NCI-H1048 (cell line): Measurements from ENCODE around the gene LGMN.
"Not testable (repeated sequence)": the region's sequence is repeated elsewhere in the genome, so short reads cannot be mapped to it uniquely, and the experiment has no call there.

Source experiments
- DNase-seq: peaks from one replicate; lab custom pipeline; 2025; lab: John Stamatoyannopoulos, UW

Gene LGMN

GRCh38 chr14:92726135-92726932 lies 22.1 kb downstream of the LGMN start:
- no peak for DNase-seq

DNA sequence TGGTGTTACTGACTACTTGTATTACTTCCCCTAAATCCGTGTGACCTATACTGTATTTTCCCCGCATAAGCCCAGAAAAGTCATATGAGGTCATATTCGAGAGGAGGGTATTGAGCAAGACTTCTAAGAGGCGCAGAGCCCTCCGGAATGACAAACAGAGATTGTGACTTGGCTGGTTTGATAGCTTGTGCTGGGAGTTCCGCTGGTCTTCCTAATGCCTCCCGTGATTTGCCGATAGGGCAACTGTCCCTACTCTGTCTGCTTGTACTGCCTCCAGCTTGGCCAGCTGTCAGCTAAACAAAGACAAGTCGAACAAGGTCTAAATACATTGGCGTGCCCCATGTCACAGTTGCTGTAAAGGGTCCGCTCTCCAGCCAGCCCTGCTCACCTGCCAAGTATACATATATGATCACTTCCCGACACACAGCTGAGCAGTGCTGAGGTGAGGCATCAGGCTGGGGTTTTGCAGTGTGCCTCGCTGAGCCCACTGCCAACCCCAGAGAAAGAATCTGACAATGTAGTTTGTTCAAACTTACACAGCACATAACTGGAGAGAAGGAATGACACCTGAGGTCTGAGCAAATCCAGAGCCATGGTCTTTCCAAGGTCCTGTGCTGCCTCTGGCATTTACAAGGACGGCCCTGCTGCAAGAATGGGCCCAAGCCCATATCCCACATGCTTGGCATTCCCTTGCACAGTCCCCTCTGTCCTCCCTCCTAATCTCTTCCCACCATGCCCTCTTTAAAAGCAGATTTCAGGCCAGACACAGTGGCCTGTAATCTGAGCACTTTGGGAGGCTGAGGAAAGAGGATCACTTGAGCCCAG lies 23.7 kb downstream of the LGMN start:
- no peak for DNase-seq

DNA sequence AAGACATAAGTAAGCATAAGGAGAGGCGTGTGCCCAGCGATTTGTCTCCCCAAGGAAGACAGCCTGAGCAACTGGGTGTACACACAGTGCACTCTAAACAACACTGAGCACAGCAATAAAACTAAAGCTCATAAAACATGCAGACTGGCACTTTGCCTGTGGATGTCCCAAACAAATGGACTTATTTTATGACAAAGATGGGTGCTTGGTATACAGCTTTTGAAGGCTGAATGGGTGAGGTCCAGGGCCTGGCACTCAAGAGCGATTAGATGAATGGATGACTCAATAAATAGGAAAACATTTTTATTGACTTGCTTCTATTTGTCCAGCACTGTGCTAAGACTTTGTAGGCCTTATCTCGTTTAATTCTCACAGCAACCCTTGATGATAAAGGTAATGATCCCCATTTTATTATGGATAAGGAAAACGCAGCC lies 28.5 kb downstream of the LGMN start:
- DNase-seq = no peak

GRCh38 chr14:92719421-92719820 lies 29.0 kb downstream of the LGMN start:
- no peak for DNase-seq

DNA sequence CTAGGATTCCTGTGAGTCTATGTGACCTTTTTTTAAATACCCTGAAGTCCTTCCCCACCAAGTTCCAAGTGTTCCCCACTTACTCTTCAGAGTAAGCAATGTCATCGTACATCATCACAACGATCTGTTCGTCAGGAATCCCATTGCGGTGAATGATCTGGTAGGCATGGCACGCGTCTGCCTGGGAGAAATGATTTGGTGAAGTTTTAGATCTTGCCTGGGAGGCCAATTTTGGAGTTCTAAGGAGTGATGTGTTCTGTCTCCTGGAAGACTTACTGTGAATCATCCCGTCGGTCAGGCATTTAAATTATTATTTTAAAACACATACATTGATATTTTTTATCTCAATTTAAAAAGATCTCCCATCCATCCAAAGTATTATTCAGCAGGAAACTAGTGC lies 29.8 kb downstream of the LGMN start:
- DNase-seq = no peak

DNA sequence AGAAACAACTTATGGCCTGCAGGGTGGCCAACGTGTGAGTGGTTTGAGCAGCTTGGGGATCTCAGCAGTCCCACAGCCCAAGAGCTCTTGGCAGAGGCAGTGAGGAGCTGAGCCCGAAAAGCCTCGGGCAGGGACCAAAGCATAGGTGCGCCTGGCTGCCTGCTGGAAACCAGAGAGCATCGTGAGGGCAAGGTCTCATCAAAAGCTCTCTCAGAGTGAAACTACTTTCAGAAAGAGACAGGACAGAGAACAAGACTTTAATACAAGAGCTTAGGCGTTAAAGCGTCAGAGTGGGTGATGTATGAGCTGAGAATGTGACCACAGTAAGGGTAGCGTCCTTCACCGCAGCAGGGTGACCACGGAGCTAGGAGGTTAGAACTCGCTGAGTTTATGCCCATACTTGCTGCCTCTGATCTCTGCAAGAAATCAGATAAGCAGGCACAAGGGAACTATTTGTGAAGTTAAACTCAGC lies 30.8 kb downstream of the LGMN start:
- DNase-seq = no peak

DNA sequence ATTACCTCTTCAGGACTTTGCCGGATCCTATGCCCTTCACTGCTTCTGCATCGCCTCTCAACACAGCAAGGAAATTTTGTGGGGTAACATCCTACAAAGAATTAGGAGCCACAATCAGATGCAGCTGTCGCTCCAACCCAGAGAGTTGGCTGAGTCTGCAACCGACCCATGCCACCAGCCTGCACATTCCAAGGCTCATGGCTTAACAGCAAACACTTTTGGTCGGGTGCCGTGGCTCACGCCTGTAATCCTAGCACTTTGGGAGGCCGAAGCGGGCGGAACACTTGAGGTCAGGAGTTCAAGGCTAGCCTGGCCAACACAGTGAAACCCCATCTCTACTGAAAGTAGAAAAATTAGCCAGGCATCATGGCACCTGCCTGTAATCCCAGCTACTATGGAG lies 32.3 kb downstream of the LGMN start:
- no peak for DNase-seq

DNA sequence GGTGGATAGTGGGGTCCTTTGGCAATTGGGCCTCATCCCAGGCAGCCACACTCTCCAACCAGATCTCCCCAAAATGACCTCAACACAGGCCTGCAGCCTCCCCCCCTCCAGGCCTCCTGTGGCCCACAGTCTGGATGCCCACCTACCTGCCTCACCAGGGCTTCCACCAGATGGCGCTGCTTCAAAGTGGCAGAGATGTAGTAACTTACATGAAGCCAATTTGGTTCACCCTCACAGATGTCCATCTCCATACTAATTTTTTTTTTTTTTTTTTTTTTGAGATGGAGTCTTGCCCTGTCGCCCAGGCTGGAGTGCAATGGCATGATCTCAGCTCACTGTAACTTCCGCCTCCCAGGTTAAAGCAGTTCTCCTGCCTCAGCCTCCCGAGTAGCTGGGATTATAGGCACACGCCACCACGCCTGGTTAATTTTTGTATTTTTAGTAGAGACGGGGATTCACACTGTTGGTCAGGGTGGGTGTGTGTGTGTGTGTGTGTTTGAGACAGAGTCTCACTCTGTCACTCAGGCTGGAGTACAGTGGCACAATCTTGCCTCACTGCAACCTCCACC lies 33.6 kb downstream of the LGMN start:
- not testable (repeated sequence) for DNase-seq

DNA sequence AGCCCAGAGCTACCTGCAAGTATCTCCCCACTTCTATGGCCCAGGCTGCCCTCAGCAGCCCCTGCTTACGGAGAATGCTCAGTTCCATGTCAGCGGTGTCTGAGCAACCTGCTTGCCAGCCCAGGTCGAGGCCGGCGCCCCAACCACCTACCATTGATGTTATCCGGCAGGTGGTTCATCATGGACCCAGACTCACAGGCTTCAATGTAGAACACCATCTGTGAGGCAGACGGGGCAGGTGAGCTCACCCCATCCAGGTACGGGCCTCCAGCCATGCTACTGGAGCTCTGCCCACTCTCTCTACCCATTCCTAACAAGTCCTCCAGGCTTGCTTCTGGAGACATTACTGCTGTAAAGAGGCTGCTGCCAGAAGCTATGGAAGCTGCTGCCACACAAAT lies 35.8 kb downstream of the LGMN start:
- no peak for DNase-seq

DNA sequence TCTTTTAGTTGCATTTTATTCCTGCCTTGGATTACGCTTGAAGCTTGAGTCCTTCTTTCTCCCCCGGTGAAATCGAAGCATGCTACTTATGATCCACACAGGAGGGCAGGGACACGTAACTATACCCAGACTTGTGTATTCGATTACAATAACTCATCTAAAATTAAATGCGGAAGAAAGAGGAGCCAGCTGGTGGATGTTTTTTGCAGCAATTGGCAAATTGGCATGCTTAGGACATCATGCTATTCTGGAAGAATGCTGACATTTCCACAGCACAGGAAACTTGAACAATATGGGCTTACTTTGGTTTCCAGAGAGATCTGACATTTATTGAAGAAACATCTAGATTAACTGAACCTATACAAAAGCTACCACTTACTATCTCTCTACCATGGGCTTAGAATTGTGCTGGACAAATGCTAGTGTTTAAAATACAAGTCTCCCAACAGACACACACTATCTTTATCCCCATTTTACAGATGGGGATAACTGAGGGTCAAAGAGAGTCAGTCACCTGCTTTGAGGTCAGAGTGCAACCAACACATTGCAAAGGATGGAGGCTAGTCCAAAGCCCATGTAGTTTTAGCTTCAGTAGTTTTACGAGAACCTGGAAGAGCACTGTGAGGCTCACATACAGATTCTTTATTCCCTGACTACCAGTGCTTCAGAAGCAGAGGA lies 36.3 kb downstream of the LGMN start:
- DNase-seq = no peak

DNA sequence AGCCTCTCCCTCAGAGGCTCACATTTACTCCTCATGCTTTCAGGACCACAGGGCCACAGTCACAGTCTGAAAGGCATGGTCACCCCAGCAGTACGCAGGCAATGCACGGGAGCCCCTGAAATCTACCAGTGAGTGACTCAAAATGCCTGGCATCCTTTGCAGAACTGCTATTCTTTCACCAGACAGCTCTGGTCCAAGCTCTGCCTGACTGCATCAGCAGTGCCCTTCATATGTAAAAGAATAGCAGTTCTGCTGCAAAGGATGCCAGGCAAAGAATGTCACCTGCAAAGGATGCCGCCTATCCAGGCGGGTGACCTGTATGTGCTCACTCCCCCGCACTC lies 38.5 kb downstream of the LGMN start:
- no peak for DNase-seq

GRCh38 chr14:92709340-92710000 lies 39.0 kb downstream of the LGMN start:
- no peak for DNase-seq

GRCh38 chr14:92706386-92706785 lies 42.0 kb downstream of the LGMN start:
- DNase-seq = no peak

- DNase-seq = no peak
Measured at GRCh38 chr14:92704821-92705220, 43.6 kb downstream of the LGMN start.

DNA sequence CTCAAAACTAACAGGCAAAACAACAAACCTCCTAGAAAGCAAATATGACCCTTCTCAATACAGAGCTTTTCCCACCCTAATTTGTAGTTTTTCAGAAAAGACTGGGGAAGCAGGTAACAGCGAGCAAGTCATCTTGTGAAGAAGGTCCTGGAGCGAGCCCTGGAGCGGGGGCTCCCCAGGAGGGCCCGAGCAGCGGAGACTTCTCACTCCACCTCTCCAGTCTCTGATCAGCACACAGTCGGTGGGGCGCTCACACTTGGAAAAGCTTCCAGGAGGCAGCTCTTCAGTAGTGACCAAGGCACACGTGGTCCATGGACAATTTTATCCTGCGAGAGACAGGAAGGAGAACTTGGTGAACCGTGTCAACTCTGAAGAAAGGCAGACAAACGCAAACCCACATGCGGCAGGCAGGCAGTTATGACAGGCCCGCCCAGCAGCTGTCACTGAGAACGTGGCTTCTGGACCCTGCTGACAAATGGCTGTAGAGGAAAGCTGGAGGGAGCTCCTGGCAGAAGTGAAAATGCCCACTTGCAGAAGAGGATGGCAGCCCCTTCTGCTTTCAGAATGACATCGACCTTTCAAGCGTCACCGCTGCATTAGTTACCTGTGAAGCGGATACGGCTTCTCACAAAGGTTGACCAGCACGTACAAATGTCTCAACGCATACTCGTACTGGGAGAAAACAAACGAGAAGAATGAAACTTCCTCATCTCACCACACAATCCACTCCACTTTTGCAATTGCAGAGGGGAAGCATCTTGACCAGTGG lies 44.2 kb downstream of the LGMN start:
- no peak for DNase-seq

- DNase-seq = no peak
Measured at GRCh38 chr14:92703516-92703915, 44.9 kb downstream of the LGMN start.

DNA sequence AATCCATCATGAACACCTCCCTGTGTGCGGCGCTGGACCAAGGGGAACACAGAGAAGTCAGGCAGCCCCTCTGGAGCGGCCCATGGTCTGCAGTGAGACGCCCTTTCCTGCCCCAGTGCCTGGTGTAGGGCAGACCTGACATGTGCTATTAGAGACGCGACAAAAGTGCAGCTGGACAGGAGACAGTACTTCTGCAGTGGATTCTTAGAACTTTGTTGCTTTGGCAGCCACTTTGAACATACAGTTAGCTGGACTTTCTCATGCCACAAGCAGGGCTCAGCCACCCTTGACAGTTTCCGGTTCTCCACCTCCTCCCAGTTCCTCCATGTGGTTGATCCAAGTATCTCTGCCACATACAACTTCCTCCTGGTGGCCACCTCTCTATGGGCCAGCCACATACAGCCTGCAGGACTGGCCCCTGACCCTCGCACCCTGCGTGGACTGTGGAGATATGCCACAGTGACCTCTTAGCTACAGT lies 45.9 kb downstream of the LGMN start:
- DNase-seq = no peak

GRCh38 chr14:92701826-92702225 lies 46.6 kb downstream of the LGMN start:
- DNase-seq = no peak

DNA sequence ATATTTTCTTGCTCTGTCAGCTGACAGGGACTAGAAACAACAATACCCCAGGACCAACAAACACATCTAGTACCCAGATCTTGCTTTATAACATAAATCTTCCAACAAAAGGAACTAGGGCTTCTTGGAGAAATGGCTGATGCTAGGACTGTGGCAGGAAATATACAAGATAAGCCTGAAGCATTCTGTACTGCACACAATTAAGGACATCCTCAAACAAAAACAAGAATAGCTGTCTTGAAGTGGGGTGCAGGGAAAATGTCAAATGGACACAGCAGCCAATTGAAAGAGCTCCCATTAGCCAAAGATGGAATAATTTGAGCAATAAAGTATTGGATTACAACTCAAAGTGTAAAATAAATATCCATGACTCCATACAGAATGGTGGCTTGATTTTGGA lies 50.0 kb downstream of the LGMN start:
- no peak for DNase-seq

DNA sequence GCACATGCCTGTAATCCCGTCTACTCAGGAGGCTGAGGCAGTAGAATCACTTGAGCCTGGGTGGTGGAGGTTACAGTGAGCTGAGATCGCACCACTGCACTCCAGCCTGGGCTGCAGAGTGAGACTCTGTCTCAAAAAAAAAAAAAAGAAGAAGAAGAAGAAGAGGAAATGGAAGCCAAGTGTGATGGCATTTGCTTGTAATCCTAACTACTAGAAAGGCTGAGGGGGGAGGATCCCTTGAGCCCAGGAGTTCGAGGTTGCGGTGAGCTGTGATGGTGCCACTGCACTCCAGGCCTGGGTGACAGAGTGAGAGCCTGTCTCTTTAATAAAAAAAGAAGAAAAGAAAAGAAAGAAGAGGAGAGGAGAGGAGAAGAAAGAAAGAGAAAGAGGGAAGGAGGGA lies 52.1 kb downstream of the LGMN start:
- DNase-seq = no peak

DNA sequence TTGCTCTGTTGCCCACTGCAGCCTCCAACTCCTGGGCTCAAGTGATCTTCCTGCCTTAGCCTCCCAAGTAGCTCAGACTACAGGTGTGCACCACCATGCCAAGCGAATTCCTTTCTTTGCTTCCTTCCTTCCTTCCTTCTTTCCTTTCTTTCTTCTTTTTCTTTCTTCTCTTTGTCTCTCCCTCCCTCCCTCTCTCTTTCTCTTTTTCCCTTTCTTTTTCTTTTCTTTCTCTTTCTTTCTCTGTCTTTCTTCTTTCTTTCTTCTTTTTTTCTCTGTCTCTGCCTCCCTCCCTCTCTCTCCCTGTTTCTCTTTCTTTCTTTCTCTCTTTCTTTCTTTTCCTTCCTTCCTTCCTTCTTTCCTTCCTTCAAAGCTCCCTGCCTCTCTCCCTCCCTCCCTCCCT lies 52.9 kb downstream of the LGMN start:
- DNase-seq = no peak
